Activated T-helper 2 cell treated with anti-CD3 and anti-CD28 coated beads, Interferon-gamma antibody, Interleukin-2, Interleukin-4, amounts not matched to agents 10 μg/mL and 5 μg/mL and 100 μg/mL, durations not matched to agents 14 hours and 24 hours and 36 hours (primary cell): ENCODE measurements around the gene CLEC20A. TPM values are rescaled to one million over a fixed set of nuclear protein-coding genes. Genes with fewer than 3 reads are reported as not detected.

ENCODE experiments used
- DNase-seq: peaks from one replicate; pipeline ENCODE4 v3.0.0; 2021; ENCODE audit warnings: low spot score
- H3K27ac Mint-ChIP-seq: one replicate; pipeline ENCODE4 v1.8.0; 2021; ENCODE audit warnings: mixed read lengths
- H3K27me3 Mint-ChIP-seq: one replicate; pipeline ENCODE4 v1.8.0; 2021; ENCODE audit warnings: low read depth, mixed read lengths
- H3K36me3 Mint-ChIP-seq: one replicate; pipeline ENCODE4 v1.8.0; 2021; ENCODE audit warnings: low read depth, mixed read lengths
- H3K4me1 Mint-ChIP-seq: one replicate; pipeline ENCODE4 v1.8.0; 2021; ENCODE audit warnings: low read depth, mixed read lengths
- H3K4me3 Mint-ChIP-seq: one replicate; pipeline ENCODE4 v1.8.0; 2021; ENCODE audit warnings: low read depth, mild to moderate bottlenecking, moderate library complexity, mixed read lengths
- H3K9me3 Mint-ChIP-seq: one replicate; pipeline ENCODE4 v1.8.0; 2021; ENCODE audit warnings: mixed read lengths
- intact Hi-C: fragments of 100-400 bp; cut with micrococcal nuclease; formaldehyde crosslinking; loops from one replicate; pipeline ENCODE4 v1.15.1; 2023
- total RNA-seq: library from RNA; stranded (reverse); gene quantifications from 2 replicates; pipeline ENCODE4 v1.2.3, GENCODE V29; 2022

Gene CLEC20A
- total RNA-seq, 1 donor from 2014 or later = not detected

DNA sequence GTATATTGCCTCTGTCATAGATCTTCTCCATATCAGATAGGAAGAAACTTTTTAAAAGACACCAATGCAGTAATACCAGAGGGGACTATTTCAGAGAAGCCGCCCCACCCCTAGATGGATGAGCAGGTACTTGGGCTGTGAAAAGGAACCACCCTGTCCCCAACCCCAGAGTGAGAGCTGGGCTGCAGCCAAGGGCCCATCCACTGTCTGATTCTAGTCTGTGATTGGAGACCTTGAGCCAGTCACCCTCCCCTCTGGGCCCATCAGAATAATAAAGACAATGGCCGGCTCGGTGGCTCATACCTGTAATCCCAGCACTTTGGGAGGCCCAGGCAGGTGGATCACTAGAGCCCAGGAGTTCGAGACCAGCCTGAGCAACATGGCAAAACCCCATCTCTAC, 5.0 kb downstream of the CLEC20A start:
- DNase-seq = no peak
- Mint-ChIP-seq H3K27me3 (peaks cover 7% of the 10 kb centered on the region), H3K36me3 (no peaks in the 10 kb centered on the region), H3K4me1 (no peaks in the 10 kb centered on the region), H3K4me3 (no peak overlapping the region), H3K27ac (no peak overlapping the region), H3K9me3 (no peaks in the 10 kb centered on the region)
- intact Hi-C loops = no loop called here

DNA sequence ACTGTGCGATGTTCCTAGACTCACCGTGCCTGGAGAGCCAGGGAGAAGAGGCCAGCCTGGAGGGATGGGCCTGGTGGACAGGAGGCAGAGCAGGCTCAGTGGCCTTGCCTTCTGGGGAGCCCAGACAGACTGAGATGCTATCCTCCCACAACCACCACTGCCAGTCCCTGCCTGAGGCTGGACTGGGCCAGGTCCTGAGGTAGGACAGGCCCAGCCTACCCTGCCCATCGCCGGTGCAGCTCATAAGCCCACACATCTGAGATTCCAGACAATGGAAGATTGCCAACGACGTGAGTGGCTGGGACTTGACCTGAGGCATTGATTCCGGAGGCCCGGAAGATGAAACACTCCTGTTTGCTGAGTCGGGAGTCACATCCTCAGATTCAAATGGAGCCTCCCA, 5.8 kb downstream of the CLEC20A start:
- no peak for DNase-seq
- Mint-ChIP-seq H3K27ac (no peak overlapping the region), H3K9me3 (no peaks in the 10 kb centered on the region), H3K4me1 (no peaks in the 10 kb centered on the region), H3K36me3 (no peaks in the 10 kb centered on the region), H3K4me3 (no peak overlapping the region), H3K27me3 (peaks cover 7% of the 10 kb centered on the region)
- intact Hi-C loops = no loop called here

DNA sequence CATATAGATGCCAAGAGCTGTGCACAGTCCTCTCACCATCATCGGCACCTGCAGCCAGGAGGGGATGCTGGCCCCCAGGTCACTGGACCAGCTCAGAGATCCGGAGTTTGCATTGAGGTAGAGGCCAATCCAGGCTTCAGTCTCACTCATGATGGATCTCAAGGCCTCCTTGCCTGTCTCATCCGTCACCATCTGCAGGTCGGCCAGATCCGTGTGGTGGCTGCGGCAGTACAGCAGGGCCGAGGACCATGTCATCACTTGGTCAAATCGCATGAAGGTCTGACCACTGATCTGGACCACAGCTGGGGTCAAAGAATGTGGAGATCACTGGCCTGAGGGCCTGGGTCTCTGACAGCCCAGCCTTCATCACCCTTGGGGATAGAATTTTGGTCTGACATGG, 6.6 kb downstream of the CLEC20A start:
- H3K4me3 Mint-ChIP-seq = no peak overlapping the region
- no peaks in the 10 kb centered on the region for H3K4me1 Mint-ChIP-seq
- peaks cover 11% of the 10 kb centered on the region for H3K27me3 Mint-ChIP-seq
- H3K9me3 Mint-ChIP-seq = no peaks in the 10 kb centered on the region
- intact Hi-C loops = no loop called here
- no peak overlapping the region for H3K27ac Mint-ChIP-seq
- no peaks in the 10 kb centered on the region for H3K36me3 Mint-ChIP-seq
- no peak for DNase-seq

DNA sequence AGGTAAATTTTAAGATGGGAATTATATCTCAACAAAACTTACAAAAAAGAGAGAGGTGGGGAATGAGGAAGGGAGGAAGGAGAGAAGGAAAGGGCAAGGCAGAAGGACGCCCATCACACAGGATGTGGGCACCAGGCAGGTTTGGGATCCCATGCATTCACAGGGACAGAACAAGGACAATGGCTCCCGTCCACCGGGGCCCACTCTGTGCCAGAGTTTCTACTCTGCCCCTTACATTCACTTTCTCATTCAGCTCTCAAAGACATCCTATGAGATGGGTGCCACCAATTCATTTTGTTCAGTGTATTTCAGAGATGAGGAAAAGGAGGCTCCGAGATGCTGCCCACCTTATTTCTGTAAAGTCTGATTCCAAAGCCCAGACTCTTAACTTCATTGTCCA, 7.4 kb downstream of the CLEC20A start:
- Mint-ChIP-seq H3K4me1 (no peaks in the 10 kb centered on the region), H3K9me3 (no peaks in the 10 kb centered on the region), H3K36me3 (no peaks in the 10 kb centered on the region)

DNA sequence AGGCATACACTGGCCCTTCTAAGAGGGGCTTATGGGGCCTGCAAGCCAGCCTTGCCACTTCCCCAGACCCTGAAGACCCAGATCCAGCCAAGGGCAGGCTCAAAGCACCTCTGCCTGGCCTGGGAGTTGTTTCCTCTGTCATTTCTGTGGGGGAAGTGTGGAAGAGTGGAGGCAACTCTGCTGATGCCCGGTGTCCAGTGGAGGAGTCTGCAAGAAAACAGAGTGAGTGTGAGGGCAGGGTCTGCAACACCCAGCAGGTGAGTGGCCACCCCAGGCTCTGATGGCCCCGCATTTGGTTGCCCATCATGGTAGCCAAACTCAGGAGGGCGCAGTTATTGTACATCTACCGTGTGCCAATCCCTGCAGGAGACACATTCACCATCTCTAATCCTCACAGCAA, 8.4 kb downstream of the CLEC20A start:
- Mint-ChIP-seq H3K27me3 (peaks cover 11% of the 10 kb centered on the region), H3K36me3 (no peaks in the 10 kb centered on the region), H3K4me1 (no peaks in the 10 kb centered on the region), H3K27ac (no peak overlapping the region), H3K9me3 (no peaks in the 10 kb centered on the region), H3K4me3 (no peak overlapping the region)
- intact Hi-C loops = no loop called here
- no peak for DNase-seq

More for the DNA sequence above, 7.4 kb downstream of the CLEC20A start:
- intact Hi-C loops = no loop called here
- H3K4me3 Mint-ChIP-seq = no peak overlapping the region
- H3K27ac Mint-ChIP-seq = no peak overlapping the region
- DNase-seq = no peak
- peaks cover 11% of the 10 kb centered on the region for H3K27me3 Mint-ChIP-seq

DNA sequence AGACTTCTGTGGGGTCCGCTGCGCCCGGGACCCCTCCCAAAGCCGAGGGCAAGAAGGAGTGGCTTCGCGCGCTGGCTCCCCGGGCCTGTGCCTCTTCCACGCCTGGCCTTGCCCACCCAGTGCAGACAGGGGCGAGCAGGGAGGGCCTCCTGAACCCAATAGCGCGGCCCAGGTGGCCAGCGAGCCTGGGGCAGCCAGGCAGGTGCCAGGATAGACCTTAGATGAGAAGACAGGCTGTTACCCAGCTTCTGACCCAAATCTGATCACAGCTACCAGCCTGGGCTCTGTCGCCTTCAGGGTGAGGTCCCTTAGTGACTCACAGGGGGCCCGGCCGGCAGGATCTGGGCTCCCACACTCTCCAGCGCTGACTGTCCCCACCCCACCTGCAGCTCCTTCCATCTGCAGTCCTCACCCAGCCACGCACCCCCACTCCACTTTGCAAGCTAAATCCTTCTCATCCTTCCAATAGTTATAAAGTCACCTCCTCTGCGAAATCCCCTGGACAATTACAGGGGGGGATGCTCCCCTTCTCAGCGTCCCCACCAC, 9.6 kb downstream of the CLEC20A start:
- no peaks in the 10 kb centered on the region for H3K9me3 Mint-ChIP-seq
- H3K36me3 Mint-ChIP-seq = no peaks in the 10 kb centered on the region
- no peaks in the 10 kb centered on the region for H3K4me1 Mint-ChIP-seq
- intact Hi-C loops = no loop called here
- H3K27me3 Mint-ChIP-seq = peaks cover 11% of the 10 kb centered on the region
- no peak for DNase-seq
- H3K27ac Mint-ChIP-seq = no peak overlapping the region
- H3K4me3 Mint-ChIP-seq = no peak overlapping the region

DNA sequence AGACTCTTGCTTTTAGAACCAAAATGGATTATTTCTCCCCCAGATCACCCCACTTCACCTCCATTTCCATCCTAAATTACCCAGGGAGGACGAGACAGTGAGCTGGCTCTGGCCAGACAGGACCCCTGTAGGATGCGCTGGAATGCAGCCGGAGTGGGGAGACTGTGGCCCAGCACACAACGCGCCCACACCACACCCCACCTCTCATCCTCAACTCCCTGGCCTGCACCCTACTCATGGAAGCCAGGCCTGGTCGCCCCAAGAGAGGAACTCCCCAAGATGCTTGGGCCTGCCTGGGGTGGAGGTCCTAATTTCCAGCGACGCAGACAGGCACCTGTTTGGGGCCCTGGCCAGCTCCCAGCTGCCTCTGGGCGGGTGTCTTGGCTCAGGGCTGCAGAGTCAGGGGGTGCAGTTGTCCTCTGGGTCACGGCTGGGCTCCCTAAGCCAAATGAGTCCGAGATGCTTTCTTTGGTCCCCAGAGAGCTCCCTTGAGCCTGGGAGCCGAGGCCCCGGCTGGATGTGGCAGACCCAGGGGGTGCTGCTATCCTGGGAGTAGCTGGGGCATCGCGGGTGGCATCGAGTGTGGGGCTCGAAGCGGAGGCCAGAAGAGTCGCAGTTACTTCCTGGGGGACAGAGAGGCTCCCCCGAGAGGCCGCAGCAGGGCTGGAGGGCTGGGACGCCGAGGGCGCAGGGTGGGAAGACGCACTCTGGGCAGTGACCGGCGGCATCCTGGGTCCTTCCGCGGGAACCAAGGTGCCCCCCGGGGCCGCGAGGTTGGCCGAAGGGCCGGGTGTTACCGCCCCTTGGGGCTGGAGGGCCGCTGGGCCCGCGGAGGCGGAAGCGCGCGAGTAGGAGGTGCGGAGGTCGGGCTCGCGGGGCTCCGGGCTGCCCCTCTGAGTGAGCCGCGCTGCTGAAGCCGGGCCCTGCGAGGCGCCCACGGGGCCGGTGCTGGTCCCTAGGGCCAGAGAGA, 10.4 kb downstream of the CLEC20A start:
- intact Hi-C loops = no loop called here
- DNase-seq = no peak
- Mint-ChIP-seq H3K4me3 (no peak overlapping the region), H3K4me1 (no peaks in the 10 kb centered on the region), H3K36me3 (no peaks in the 10 kb centered on the region), H3K27ac (no peak overlapping the region), H3K9me3 (no peaks in the 10 kb centered on the region), H3K27me3 (peaks cover 11% of the 10 kb centered on the region)

DNA sequence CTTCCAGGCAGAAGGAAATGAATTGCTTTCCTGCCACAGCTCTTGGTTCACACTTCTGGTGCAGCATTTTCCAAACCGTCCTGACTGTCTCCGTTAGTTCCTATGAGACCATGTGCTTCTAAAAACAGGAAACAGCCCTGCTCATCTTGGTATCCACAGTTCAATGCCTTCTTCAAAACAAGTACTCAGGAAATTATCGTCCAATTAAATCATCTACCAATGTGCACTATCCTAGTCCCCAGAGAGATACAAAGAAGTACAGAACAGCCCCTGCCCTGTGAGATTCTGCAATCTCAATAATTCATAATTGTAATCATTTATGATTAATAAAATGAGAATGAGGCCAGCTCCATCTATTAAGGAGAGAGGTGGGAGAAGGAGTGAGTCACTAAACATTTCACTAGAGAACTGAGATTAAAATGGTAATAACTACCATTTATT, 11.2 kb downstream of the CLEC20A start:
- no peaks in the 10 kb centered on the region for H3K4me1 Mint-ChIP-seq
- H3K27ac Mint-ChIP-seq = no peak overlapping the region
- H3K9me3 Mint-ChIP-seq = no peaks in the 10 kb centered on the region

DNA sequence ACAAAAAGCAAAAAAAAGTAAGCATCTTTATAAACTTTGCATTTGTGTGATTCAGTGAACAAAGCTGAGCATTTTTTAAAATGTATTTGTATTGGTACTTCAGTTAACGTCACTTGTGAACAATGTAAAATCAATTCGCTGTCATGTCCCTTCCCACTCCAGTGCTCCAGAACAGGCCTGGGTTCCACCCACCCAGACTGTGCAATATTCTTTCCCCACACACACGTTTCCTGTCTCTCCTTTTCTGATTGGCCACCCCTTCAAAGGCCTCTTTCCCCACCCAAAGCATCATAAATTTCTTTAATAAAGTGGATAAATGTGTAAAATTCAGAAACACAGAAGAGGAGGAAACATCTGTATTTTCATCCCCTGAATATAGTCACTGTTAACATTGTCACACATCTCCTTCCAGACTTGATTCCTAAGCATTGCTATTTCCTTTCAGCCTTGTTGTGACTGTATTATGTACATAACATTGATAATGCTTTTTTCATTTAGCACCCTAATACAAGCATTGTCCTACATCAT, 12.0 kb downstream of the CLEC20A start:
- H3K27me3 Mint-ChIP-seq = peaks cover 11% of the 10 kb centered on the region
- no peaks in the 10 kb centered on the region for H3K4me1 Mint-ChIP-seq
- H3K27ac Mint-ChIP-seq = no peak overlapping the region
- intact Hi-C loops = no loop called here
- no peaks in the 10 kb centered on the region for H3K9me3 Mint-ChIP-seq
- H3K36me3 Mint-ChIP-seq = no peaks in the 10 kb centered on the region
- no peak for DNase-seq
- no peak overlapping the region for H3K4me3 Mint-ChIP-seq

More for the DNA sequence above, 11.2 kb downstream of the CLEC20A start:
- H3K36me3 Mint-ChIP-seq = no peaks in the 10 kb centered on the region
- intact Hi-C loops = no loop called here
- H3K4me3 Mint-ChIP-seq = no peak overlapping the region
- DNase-seq = no peak
- H3K27me3 Mint-ChIP-seq = peaks cover 11% of the 10 kb centered on the region

DNA sequence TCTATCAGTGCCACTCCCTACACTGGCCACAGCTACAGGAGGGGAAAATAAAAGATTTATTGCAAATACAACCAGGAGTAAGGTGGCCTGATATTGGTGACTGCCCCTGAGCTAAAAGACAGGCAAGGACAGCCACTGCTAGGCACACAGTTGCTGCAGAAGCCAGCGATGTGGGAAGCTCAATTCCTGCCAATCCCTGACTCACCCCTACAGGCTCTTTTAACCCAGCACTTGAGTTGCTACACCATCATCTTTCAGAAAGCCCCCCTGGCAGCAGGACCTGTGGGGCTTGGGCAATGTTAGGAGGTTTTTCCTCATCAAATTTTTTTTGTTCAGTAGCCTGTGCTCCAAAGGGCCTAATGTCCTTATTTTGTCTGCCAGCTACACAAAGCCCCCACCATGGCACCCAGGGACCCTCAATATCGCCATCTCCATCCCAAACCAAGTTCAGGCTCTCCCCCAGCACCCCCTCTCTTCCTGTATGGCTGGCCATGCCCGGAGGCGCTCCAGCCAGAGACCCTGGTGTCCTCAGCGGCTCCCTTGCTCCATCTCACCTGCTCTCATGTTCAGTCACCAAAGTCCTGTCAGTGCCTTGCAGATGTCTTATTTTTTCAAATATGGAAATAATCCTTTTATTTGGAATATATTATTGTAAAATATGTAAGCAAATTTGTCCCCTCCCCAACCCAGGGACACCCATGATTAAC, 13.4 kb downstream of the CLEC20A start:
- Mint-ChIP-seq H3K36me3 (no peaks in the 10 kb centered on the region), H3K27ac (no peak overlapping the region), H3K4me3 (no peak overlapping the region), H3K4me1 (no peaks in the 10 kb centered on the region), H3K27me3 (peaks cover 11% of the 10 kb centered on the region), H3K9me3 (no peaks in the 10 kb centered on the region)
- intact Hi-C loops = no loop called here
- DNase-seq = no peak

DNA sequence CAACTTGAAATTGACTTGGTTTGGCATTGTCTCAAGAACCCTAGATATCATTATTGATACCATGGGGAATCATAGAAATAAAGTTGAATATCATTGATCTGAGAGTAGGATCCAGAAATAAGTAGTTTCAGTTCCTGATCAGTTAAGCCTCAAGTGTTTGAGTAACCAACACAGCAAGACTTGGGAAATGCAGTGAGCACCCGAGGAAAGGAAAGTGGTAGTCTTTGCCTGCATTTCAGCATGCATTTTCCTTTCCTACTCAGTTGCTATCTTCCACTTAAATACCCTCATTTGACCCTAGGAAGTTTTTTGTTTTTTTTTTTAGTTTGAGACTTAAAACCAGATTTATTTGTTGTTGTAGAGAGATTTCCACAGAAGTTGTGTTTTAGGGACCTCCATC, 18.9 kb downstream of the CLEC20A start:
- H3K9me3 Mint-ChIP-seq = no peaks in the 10 kb centered on the region
- no peaks in the 10 kb centered on the region for H3K27me3 Mint-ChIP-seq
- DNase-seq = no peak
- H3K27ac Mint-ChIP-seq = no peak overlapping the region
- no peak overlapping the region for H3K4me3 Mint-ChIP-seq
- no peaks in the 10 kb centered on the region for H3K36me3 Mint-ChIP-seq
- no peaks in the 10 kb centered on the region for H3K4me1 Mint-ChIP-seq
- intact Hi-C loops = no loop called here

DNA sequence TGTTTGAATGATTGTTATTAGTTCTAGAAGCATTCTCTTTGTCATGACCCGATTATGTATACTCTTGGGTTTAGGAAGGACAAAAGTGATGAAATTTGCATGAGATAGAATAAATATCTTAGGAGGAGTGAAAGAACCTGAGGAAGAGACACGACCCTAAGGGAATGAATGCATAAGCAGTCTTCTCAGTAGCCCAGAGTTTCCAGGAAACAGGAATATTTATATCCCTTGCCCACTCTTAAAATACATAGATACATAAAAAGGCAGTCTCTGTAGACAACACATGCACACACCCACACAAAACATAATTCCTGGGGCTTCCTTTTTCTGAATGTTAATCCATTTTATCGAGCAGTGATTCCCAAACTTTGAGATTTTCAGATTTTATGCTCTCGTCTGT, 19.4 kb downstream of the CLEC20A start:
- no peak overlapping the region for H3K27ac Mint-ChIP-seq
- H3K36me3 Mint-ChIP-seq = no peaks in the 10 kb centered on the region
- H3K27me3 Mint-ChIP-seq = peaks cover 3% of the 10 kb centered on the region
- intact Hi-C loops = no loop called here
- H3K9me3 Mint-ChIP-seq = no peaks in the 10 kb centered on the region
- H3K4me3 Mint-ChIP-seq = no peak overlapping the region
- DNase-seq = no peak
- H3K4me1 Mint-ChIP-seq = no peaks in the 10 kb centered on the region

DNA sequence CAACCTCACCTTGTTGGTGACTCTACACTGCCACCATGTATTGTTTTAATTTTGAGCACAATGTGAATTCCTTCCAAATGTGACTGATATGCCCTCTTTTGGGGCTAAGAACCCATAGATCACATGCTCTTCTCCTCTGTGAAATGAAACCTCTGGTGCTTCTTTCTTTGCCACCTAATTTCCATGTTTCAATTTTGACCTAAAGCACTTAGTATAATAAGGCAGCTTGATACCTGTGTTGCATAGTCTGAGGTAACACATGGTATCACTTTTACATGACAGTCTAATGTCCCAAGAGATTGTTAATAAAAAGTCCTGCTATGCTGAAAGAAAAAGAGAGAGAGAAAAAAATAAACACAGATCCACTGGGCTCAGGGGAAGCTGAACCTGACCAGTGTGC, 24.2 kb downstream of the CLEC20A start:
- Mint-ChIP-seq H3K4me1 (no peaks in the 10 kb centered on the region), H3K27ac (no peak overlapping the region), H3K4me3 (no peak overlapping the region), H3K9me3 (no peaks in the 10 kb centered on the region), H3K27me3 (peaks cover 3% of the 10 kb centered on the region), H3K36me3 (no peaks in the 10 kb centered on the region)
- intact Hi-C loops = no loop called here
- no peak for DNase-seq
